GM19023 (cell line): ENCODE data around the gene OSCP1.

ENCODE experiments used
- ATAC-seq: cut with Tn5 transposase; IDR thresholded peaks from one replicate; pipeline ENCODE4 v1.9.1; 2021; ENCODE audit warnings: mild to moderate bottlenecking, moderate library complexity; ENCODE audit not compliant: unreplicated experiment

Gene OSCP1

DNA sequence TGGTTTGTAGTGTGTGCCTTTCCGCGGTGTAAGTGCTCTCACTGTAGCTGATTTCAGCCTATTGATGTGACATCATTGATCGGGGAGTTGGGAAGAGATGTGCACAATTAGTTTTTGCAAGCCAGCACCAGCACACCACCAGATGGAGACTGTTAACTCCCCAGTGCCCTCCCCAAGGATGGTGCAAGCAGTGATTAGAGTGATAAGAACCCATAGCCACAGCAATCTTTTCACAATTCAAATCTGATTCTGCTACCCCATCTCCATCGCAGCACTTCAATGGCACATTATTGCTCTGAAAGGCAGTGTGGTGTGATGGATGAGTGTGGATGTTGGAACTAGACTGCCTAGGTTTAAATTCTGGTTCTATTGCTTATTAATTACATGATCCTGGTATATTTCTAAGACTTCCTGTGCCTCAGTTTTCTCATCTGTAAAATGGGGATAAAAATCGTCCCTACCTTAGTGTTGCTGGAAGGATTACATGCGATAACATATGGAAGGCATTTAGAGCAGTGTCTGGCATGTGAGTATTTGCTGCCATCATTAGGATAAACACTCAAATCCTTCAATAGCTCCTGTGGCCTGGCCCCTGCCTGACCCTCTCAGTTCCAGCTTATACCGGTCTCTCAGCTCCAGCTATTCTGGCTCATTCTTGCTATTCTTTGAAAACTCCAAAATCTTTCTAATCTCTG lies 25.8 kb upstream of the OSCP1 start:
- ATAC-seq = no peak

DNA sequence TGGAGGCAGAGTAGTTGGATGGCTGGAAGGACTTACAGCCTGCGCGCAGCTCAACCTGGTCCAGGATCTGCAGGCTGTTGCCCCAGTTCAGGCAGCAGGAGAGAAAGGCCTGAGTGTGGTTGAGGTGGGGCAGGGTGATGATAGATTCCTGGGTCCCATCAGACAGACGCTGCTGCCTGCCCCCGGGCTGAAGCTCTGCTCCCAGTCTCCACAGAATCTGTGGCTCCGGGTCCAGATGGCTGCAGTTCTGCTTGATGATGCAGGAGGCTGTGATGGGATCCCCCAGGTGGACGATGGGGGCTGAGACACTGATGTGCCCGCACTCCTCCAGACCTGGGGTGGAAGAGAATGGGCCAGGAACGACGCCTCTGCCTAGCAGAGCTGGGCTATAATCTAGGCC lies 25.1 kb upstream of the OSCP1 start:
- ATAC-seq = no peak

DNA sequence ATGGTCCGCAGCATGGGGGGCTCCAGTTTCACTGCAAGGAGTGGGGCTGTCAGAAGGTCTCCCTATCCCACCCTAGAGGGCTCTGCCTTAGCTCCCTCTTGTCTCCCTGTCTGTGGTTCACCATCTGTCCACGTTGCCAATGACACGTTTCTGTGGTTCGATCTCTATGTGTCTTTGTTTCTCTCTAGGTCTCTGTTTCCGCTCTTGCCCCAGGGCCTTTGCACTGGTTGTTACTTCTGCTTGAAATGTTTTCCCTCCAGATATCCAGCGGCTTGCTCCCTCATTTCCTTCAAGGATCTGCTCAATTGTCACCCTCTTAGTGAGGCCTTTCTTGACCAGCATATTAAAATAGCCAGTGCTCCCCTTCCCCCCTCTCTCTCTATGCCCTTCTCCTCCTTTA lies 22.4 kb upstream of the OSCP1 start:
- ATAC-seq = no peak

DNA sequence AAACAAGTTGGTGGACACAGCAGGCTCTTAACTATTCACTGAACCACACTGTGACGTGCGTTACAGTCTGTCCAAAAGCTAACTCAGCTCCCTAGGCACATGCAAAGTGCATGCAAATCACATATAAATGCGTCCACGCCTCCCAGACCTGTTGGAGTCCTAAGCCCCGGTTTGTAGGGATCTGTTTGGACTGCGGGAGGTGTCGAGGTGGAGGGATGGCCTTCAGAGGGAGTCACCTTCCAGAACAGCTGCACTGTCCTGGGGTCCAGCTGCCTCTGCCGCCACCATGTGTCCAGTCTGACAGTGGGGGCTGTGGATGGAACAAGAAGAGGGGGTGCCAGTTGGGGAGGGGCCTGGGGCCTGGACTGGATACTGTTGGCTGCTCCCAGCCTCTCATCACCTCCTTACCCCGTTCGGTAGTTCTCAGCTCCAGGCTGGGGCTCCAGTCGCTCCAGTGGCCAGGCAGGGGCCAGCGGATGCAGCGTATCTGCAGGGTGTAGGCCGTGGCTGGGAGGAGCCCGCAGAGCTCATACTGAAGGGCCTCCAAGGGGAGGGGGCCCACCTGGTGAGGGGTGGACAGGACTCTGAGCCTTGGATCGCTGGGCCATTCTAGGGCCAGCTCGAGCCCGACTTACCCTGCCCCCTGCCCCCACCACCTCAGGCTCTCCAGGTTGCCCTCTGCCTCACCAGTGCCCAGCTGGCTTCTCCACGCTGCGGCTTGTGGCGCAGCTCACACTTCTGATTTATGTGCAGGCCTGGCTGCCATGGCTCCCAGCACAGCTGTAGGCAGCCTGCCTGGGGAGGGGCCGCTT lies 21.8 kb upstream of the OSCP1 start:
- ATAC-seq = no peak

DNA sequence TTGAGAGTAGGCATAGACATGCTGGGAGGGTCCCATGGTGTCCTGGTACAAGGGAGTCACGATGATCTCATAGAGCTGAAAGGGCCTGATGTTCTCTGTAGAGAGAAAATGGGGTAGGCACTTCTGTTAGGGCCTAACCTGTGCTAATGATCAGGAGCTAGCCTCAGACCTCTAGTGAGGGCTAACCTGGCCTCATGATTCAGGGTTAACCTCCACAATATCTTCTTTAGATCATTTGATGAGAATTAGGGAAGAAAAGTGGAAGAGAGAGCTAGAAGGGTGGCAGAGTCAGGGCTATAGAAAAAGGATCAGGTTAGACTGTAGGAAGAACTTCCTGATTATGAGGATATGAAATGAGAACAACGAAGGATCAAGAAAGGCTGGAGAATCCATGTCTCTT lies 18.9 kb upstream of the OSCP1 start:
- ATAC-seq = no peak

DNA sequence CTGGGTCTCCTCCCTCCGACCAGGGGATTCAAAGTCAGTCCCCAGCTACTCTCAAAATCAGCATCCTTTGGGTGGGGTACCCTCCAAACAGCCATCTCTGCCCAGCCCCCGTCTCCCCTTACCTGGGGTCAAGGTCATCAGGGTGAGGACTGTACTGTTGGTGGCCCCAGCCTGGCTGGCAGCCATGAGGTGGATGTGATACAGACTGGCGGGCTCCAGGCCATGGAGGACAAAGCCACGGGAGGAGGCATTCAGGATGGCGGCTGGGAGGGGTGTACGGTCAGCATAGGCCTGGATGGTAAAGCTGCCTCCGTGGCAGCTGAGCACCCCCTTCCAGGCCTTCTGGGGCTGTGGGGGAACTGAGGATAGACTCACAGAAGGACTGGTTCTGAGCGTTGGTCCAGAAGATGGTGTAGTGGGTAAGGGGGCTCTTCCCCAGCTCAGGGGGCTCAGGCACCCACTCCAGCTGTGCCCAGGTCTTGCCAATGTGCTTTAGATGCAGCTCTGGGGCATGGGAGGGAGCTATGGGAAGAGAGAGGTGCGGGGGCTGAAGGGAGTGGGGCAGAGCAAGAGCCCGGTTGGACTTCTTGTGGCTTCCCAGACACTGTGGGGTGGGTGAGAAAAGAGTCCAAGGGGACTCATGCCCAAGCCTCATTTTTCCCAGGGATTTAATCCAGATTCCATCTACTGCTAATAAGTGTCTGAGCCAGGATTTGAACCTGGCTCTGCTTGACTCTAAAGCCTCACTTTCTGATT lies 17.6 kb upstream of the OSCP1 start:
- ATAC-seq = no peak

DNA sequence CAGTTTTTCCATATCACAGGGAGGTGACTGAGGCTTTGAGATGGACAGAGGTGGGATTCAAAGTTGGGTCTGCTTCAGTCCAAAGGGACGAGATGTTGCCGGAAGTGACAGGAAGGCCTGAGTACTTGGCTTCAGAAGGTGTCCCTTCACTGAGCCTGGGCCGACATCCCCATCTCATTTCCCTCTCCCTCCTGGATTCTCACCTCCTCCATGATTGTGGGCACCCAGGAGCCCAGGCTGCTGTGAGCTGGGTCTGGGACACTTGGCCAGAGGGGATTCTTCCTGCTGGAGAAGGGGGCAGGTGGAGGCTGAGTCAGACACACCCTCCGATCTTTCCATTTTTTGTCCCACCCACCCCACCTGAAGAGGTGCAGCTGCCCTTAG lies 16.8 kb upstream of the OSCP1 start:
- no peak for ATAC-seq

DNA sequence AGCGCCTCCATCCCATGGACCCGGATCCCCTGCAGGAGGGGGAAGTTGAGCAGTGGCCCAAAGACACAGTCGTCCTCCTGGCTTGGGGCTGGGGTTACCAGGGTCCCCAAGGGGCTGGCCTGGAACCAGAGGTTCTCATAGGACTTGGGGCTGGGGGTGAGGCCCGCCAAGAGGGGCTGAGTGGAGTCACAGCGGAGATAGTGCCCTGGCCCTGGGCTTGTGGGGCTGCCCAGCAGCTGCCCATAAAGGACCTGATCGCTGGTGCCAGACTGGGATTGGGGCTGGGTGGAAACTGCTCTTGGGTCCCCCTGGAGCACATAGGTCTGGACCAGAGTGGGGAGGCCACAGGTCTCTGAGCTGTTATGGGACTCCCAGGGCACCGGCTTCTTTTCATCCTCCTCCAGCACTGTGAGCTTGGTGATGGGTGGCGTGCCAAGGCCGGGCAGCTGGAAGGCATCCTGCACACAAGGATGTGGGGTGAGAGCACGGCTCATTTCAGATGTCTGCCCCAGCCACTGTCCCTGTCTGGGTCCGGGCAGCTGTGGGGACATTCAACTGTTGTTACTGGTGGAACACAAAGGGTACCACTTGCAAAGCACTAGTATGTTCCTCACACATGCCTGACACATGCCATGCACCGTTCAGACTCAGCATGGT lies 16.2 kb upstream of the OSCP1 start:
- no peak for ATAC-seq

DNA sequence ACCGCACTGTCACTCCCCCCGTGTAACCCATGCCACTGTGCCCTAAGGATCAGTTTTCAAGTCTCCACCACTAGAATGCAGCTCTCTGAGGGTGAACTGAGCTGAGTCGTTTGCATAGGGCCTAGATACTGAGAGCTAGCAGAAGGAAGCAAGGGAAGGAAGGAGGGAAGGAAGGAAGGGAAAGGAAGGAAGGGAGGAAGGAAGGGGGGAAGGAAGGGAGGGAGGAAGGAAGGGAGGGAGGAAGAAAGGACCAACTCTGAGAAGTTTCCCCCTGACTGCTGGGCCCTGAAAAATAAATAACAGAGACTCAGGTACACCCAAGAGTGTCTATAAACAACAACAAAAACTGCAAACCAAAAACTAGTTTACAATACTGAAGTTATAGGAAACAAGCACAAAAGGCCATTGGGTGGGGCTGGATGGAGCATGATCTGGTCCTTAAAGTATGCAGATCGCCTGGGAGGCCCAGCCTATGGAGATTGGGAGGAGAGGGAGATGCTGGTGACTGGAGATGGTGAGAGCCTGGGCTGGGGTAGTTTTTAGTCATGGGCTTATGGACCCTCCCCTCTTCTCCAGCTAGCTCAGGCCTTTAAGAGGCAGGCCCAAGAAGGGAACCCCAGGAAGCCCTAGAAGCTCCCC lies 15.6 kb upstream of the OSCP1 start:
- no peak for ATAC-seq

DNA sequence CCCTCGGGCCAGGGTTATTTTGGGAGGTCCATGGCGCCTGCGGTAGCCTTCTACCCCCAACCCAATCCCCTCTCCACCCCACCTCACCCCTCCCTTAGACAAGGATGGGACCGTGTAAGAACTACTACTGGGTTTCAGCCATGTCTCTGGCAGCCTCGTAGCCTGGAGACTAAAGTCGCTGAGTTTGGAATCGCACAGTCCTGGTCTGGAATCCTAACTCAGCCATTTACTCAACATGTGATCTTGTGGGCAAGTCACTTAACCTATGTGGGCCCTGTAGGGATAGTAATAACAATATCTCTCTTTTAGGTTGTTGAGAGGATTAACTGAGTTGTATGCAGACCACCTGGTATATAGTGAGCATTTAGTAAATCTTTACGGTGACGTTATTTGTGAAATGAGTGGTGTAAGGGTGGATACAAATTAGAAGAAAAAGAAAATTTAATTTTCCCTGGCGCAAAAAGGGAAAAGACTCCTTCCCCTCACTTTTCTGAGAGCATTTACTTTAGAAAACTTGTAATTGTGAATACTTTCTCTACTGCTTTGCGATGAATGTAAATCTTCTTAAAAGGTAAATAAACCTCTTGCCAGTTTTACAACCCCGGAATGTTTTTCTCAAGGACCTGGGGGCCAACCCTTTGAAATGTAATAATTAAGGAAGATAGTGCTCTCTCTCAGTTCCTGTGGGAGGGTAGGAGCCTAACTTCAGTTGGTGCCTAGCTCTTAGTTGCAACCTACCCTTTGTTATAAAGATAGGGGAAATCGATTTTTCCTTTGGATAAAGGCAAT lies 14.5 kb upstream of the OSCP1 start:
- ATAC-seq = peak; percentile 43

DNA sequence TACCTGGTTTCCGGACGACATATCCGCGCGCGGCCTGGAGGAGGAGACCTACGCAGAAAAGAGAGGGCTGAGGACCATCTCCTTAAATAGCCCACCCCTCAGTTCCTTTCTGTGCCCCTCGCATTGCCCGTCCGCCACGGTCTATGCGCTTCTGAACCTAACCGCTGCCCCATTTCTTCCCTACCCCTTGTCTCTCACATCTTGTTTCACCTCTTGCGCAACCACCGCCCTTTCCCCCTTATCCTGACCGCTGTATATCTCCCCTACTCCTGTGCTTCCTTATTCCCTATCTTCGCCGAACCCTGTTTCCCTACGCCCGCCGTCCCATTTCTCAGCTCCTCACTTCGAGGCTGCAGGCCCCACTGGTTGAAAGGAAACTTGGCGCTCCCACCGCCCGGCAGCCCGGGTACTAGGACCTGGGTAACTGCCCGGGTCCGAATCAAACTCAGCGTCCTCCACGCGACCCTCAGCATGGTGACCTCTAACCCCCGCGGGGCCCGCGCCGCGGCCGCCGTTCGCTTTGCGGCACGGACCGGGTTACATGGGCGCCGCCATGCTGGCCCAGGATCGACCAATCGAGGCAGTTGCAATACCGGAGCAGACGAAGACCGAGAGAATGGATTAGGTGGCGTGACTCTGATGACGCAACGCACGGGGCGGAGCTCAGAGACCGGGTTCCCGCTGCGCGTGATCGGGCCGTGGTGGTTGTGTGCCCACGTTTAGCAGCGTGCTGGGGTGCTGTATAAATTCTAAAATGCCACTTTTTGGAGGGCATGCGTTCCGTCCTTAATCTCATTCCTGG lies 13.8 kb upstream of the OSCP1 start, which contains the start of gene MRPS15:
Gene MRPS15 (minus strand): TSS at position 582 of the 802 bp plus-strand sequence. CDS start 109 bp downstream, at position 473.
- peak; percentile 93 for ATAC-seq

DNA sequence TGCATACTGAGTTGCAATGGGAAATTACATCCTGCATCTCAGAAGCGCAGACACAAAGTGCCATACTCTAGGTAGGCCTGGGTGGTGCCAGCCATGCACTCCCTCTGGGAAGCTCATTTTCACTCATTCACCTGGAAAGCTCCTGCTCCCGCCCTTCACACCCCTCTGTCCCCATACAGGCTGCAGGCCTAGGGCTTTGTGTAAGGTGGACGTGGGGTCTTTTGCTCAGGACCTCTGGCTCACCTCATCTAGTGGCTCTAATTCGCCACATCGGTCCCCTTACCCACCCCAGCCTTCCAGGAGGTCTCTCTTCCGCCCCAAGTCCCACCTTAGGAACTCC lies 13.2 kb upstream of the OSCP1 start:
- ATAC-seq = no peak

DNA sequence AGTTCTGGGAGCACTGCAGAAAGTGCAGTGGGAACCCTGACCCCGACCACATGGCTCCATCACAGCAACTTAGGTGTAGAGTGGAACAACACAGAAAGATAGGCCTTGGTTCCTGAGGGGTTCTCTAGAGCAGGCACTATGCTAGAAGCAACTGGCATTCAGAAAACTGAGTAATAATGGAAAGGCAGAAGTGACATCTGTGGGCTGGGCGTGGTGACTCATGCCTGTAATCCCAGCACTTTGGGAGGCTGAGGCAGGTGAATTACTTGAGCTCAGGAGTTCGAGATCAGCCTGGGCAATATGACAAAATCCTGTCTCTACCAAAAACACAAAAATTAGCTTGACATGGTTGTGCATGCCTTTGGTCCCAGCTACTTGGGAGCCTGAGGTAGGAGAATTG lies 8.7 kb upstream of the OSCP1 start:
- ATAC-seq = no peak

DNA sequence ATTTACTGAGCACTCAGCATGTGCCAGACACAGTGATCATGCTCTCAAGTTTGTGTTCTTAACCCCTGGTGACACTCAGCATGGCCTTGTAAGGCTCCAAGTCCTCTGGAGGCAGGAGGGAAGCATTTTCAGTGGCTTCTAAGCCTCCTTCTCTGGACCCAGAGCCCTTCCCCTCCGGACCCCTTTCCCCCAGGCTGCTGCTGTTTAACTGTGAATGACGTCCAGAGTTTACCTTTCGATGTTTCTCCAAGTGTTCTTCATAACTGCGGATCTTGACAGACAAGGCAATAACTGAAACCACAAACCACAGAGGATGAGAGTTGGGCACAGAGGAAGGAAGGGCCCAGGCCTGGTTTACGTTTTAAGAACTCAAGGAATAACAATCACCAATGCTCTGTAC lies 7.4 kb upstream of the OSCP1 start:
- no peak for ATAC-seq

DNA sequence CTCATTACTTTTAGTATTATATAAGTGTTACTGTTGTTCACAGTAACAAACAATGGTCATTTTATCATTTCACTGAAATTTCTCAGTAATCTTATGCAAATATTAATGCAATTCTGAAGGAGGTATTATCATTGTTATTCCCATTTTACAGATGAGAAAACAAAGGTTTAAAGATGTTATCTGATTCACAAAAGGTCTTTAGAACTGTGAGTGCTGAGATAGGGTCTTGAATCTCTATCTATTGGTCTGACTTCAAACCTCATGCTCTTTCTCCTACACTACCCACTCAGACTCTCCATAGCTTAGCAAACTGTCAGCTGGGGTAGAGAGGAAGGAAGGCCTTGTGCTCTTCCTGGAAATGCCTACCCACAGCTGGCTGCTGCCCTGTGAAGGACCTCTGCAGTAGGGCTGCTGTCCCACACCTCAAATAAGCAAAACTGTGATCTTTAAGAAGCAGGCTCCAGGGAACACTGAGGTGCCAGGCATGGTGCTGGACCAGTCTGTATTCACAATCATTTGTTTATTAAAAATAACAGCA lies 6.2 kb upstream of the OSCP1 start:
- no peak for ATAC-seq

DNA sequence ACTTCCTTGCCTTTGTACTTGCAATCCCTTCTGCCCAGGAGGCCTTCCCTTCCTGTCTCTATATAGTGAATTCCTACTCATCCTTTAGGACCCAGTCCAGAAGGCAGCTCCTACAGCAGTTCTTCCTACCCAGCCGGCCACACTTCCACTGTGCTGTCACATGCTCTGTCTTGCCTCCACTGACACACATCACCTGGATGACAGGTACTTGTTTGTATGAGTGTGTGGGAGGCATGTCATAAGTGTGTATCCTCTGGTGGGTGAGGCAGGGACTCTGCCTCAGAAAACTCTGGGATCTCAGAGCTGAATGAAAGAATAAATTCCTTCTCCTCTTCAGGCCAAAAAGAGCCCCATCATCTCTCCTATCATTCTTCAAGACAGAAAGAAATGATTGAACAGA lies 5.1 kb upstream of the OSCP1 start:
- no peak for ATAC-seq

DNA sequence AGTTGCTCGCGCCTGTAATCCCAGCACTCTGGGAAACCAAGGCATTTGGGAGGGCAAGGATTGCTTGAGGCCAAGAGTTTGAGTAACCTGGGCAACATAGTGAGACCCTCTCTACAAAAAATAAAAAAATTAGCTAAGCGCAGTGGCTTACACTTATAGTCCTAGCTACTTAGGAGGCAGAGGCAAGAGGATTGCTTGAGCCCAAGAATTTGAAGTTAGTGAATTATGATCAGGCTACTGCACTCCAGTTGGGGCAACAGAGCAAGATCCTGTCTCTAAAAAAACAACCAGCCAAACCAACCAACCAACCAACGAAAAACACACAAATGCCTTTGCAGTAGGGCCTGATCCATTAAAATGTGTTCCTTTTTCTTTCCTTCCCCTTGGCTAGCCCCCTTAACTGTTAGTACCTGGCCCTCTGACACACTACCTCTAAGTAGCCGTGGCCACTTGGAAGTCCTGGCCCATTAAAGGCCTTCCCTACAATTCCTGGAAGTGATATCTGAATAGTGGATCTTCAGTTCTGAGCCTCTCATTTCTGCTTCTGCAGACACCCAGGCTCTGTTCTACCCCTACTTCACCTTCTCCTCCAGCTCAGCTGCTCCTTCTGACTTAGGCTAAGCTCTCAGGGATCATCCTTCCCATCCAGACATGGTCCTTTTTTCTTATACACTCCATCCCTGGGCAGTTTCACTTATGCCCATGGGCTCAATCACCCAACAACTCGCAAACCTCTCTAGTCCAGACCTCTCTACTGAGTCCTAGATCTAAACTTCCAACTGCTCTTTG lies 3.5 kb upstream of the OSCP1 start:
- no peak for ATAC-seq

DNA sequence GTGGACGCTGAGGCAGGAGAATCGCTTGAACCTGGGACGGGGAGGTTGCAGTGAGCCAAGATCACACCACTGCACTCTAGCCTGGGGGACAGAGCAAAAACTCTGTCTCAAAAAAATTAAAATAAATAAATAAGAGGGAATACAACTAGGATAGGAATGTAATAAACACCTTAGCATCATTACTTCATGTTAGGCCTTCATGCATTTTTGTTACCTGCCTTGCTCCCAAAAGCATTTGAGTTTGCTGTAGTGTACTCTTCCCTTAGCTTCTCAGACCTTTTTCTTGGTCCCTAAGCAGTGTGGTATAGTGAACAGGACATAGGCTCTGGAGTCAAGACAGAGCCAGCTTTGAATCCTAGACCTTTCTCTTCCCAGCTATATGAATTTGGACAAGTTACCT lies 2.8 kb upstream of the OSCP1 start:
- ATAC-seq = no peak
